Erythroblast (primary cell): ENCODE measurements around the gene MAST4.

Source experiments
- GATA1 ChIP-seq: IDR thresholded peaks from 2 replicates; pipeline ENCODE4 v1.6.1; 2011; ENCODE audit warnings: low read depth, mild to moderate bottlenecking, control low read depth, low read length, moderate library complexity
- POLR2A ChIP-seq: IDR thresholded peaks from 2 replicates; pipeline ENCODE4 v1.6.1; 2011; ENCODE audit warnings: mild to moderate bottlenecking, low read length

- TF ChIP-seq POLR2A (no peak), GATA1 (no peak)
These were observed 502.5 kb downstream of the MAST4 start for GRCh38 chr5:67098656-67099055.
